GM12878 (cell line): Measurements from ENCODE around the gene WNK2. TPM values are rescaled to one million over a fixed set of nuclear protein-coding genes. Genes with fewer than 3 reads are reported as not detected.

Experiments used
- ATAC-seq: fragments of 200-7000 bp; cut with Tn5 transposase; 3 replicates; pipeline ENCODE4 v1.9.1; 2020; ENCODE audit warnings: mild to moderate bottlenecking, moderate library complexity
- BruUV-seq: library from RNA; stranded (reverse); fragments of 400-500 nt; replicated peaks from 2 replicates; lab custom pipeline; 2021; lab: Mats Ljungman, UMichigan
- CTCF ChIA-PET: fragments of 300-600 bp; sonication (Branson Sonifier 250); formaldehyde crosslinking; extraction: SDS; loops from one replicate; lab custom pipeline; 2021; ENCODE audit warnings: inconsistent platforms; lab: Yijun Ruan, JAX
- POLR2A ChIA-PET: fragments of 350-600 bp; formaldehyde crosslinking; extraction: SDS; loops from one replicate; lab custom pipeline; 2021; ENCODE audit warnings: inconsistent platforms; lab: Charles Lee
- RAD21 ChIA-PET: fragments of 300-600 bp; sonication (Branson Sonifier 250); formaldehyde crosslinking; loops from one replicate; lab custom pipeline; 2023; ENCODE audit warnings: antibody characterized with exemption; ENCODE audit not compliant: unreplicated experiment; lab: Charles Lee
- SMC1A ChIA-PET: fragments of 300-600 bp; sonication (Branson Sonifier 250); formaldehyde crosslinking; loops from one replicate; lab custom pipeline; 2023; ENCODE audit not compliant: unreplicated experiment, uncharacterized antibody; lab: Charles Lee
- DNase-seq: peaks from one replicate; pipeline ENCODE4 v3.0.0-alpha.2; 2011; ENCODE audit warnings: low read depth, low spot score
- FAIRE-seq: peaks from 3 replicates; lab custom pipeline; 2011; peaks lifted over from hg19 to GRCh38; lab: Jason Lieb, UNC
- H2AFZ ChIP-seq: 2 replicates; pipeline ENCODE4 v1.6.0; 2011; ENCODE audit warnings: low read depth, low read length, control low read depth; ENCODE audit not compliant: control insufficient read depth
- H3K27ac ChIP-seq: 2 replicates; pipeline ENCODE4 v1.5.1; 2011; ENCODE audit warnings: control low read depth; ENCODE audit not compliant: control insufficient read depth, insufficient read depth
- H3K27me3 ChIP-seq, 2 experiments: replicated peaks in 1 of 2; 2 replicates each; pipeline versions ENCODE4 v1.6.0 to v1.6.1; 2011; ENCODE audit warnings: low read length in 1 of 2; ENCODE audit not compliant: control insufficient read depth in 2 of 2, insufficient read depth in 2 of 2
- H3K36me3 ChIP-seq, 2 experiments: 2 replicates each; pipeline ENCODE4 v1.5.1; 2011; ENCODE audit warnings: low read length in 1 of 2; ENCODE audit not compliant: control insufficient read depth in 2 of 2, insufficient read depth in 2 of 2
- H3K4me1 ChIP-seq: 2 replicates; pipeline ENCODE4 v1.6.1; 2011; ENCODE audit warnings: mild to moderate bottlenecking, low read length, moderate library complexity, mixed read lengths; ENCODE audit not compliant: control insufficient read depth, insufficient read depth
- H3K4me2 ChIP-seq: 2 replicates; pipeline ENCODE4 v1.6.0; 2011; ENCODE audit warnings: control low read depth; ENCODE audit not compliant: control insufficient read depth, insufficient read depth
- H3K4me3 ChIP-seq: fragments of 200-600 bp; sonication (generic); 2 replicates; pipeline ENCODE4 v1.5.1; 2016
- H3K79me2 ChIP-seq: 2 replicates; pipeline ENCODE4 v1.6.0; 2011; ENCODE audit warnings: low read length; ENCODE audit not compliant: control insufficient read depth, insufficient read depth
- H3K9ac ChIP-seq: 2 replicates; pipeline ENCODE4 v1.8.0; 2011; ENCODE audit warnings: low read length, control low read depth, mixed read lengths; ENCODE audit not compliant: control insufficient read depth, insufficient read depth
- H3K9me3 ChIP-seq: replicated peaks from 3 replicates; pipeline ENCODE4 v1.5.1; 2011; ENCODE audit warnings: mild to moderate bottlenecking, low read length; ENCODE audit not compliant: control insufficient read depth, insufficient read depth
- H4K20me1 ChIP-seq: 2 replicates; pipeline ENCODE4 v1.6.0; 2011; ENCODE audit not compliant: control insufficient read depth, insufficient read depth
- BCL11A ChIP-seq: IDR thresholded peaks from 2 replicates; pipeline ENCODE4 v1.6.1; 2011; ENCODE audit warnings: low read depth, low read length
- FOS ChIP-seq: IDR thresholded peaks from 3 replicates; pipeline ENCODE4 v1.6.1; 2011; ENCODE audit warnings: borderline replicate concordance; ENCODE audit not compliant: insufficient read length; ENCODE audit errors: extremely low read depth
- HSF1 ChIP-seq: fragments of 150-350 bp; IDR thresholded peaks from 2 replicates; pipeline ENCODE4 v1.6.1; 2014; ENCODE audit warnings: mild to moderate bottlenecking, low read depth, low read length
- SIX5 ChIP-seq: IDR thresholded peaks from 2 replicates; pipeline ENCODE4 v1.6.1; 2011; ENCODE audit warnings: mild to moderate bottlenecking, low read depth, low read length, moderate library complexity; ENCODE audit not compliant: severe bottlenecking
- YBX1 ChIP-seq: fragments of 450-650 bp; IDR thresholded peaks from 2 replicates; pipeline ENCODE4 v1.6.1; 2016; ENCODE audit warnings: antibody characterized with exemption
- WGBS: methylation state at CpG from one replicate; pipeline ENCODE4 v1.1.6; 2016; ENCODE audit warnings: low lambda C conversion rate; ENCODE audit not compliant: insufficient replicate concordance, insufficient coverage; ENCODE audit errors: missing lambda C conversion rate; 5-methylcytosine and 5-hydroxymethylcytosine counted together
- in situ Hi-C: fragments of 300-500 bp; cut with MboI; formaldehyde crosslinking; loops from 9 replicates; pipeline ENCODE4 v1.14.3; 2018; ENCODE audit warnings: mixed read lengths
- intact Hi-C: fragments of 100-400 bp; cut with micrococcal nuclease; formaldehyde crosslinking; loops from one replicate; pipeline ENCODE4 v1.14.2; 2022; ENCODE audit not compliant: unreplicated experiment
- polyA plus RNA-seq, 11 experiments: library from polyadenylated mRNA; depleted of rRNA in 4 of 11; unstranded in 6 of 11; stranded (reverse) in 5 of 11; fragments of >200 nt; fragmentation: Nextera tagmentation in 4 of 11; fragmentation: Illumina TruSeq in 1 of 11; extraction: Ambion mirVana in 4 of 11; extraction: Trizol in 1 of 11; gene quantifications; 1 replicate in 1 of 11; 2 replicates in 10 of 11; pipeline versions ENCODE4 v1.2.1 to v1.2.3, GENCODE V29; 2011 to 2016; ENCODE audit warnings: inconsistent platforms in 2 of 11, missing spikeins in 2 of 11, low read depth in 1 of 11
- total RNA-seq, 4 experiments: library from RNA; depleted of rRNA in 3 of 4; stranded (reverse); fragments of >200 nt in 3 of 4; fragmentation: Illumina TruSeq in 1 of 4; extraction: Trizol in 1 of 4; gene quantifications; 2 replicates each; pipeline versions ENCODE4 v1.2.1 to v1.2.3, GENCODE V29; 2013 to 2021

The WNK2 gene
- total and polyA plus RNA-seq, 10 of the 15 experiments (the other 5 are each of a cell fraction or from before 2014, with no cell fraction given), result 0.15 TPM; not detected in 9

- Histone ChIP-seq H3K27me3 (no peaks in the 10 kb centered on the region), H3K9ac (no peak overlapping the region), H3K4me2 (no peak overlapping the region), H3K9me3 (no peaks in the 10 kb centered on the region), H3K4me1 (no peaks in the 10 kb centered on the region), H3K79me2 (no peaks in the 10 kb centered on the region), H2AFZ (no peak overlapping the region), H3K27ac (no peak overlapping the region), H4K20me1 (no peaks in the 10 kb centered on the region), H3K4me3 (no peak overlapping the region), H3K36me3 (no peaks in the 10 kb centered on the region)
- ChIA-PET CTCF (interaction anchor here (2.1 kb wide), 1 partner anchor 198 kb away, joined by 5 read pairs; no protein-coding TSS in a partner anchor), SMC1A (interaction anchor here (0.7 kb wide), 1 partner anchor 197 kb away, joined by 3 read pairs; no protein-coding TSS in a partner anchor), RAD21 (no interaction called here), POLR2A (no interaction called here)
- FAIRE-seq (no peak), DNase-seq (no peak), ATAC-seq (no peak)
- in situ Hi-C loops (loop anchor here (10.0 kb wide), 1 partner anchor 352 kb away; no protein-coding TSS in a partner anchor), intact Hi-C loops (no loop called here)
- no TSS peak for BruUV-seq
- TF ChIP-seq SIX5 (no peak), FOS (no peak), BCL11A (no peak), YBX1 (no peak), HSF1 (no peak)
- 43% methylated on average over 35 of the region's 35 CpGs for WGBS
Measured at GRCh38 chr9:93306579-93307091, 122.7 kb downstream of the WNK2 start.
